ENCODE measurements around the gene MTFMT. TPM values are rescaled to one million over a fixed set of nuclear protein-coding genes. Genes with fewer than 3 reads are reported as not detected.
A peak's percentile ranks its signal among the peaks of the same experiment; 100 is the strongest.

The MTFMT gene
- total and polyA plus RNA-seq, 12 donors, result 5.2 to 42.8 (median 16.5) TPM

GRCh38 chr15:65029736-65030208, 333 bp upstream of the MTFMT start:
- peak overlapping the region in 2 of 4 donors; percentile 73 to 95 for H3K4me3 ChIP-seq
- 61 to 64% (median 61%) methylated on average over 12 of the region's 12 CpGs for WGBS, 4 donors
- no peak for DNase-seq
- intact Hi-C loops (cut with DNase I), result no loop called here
- peaks cover 7 to 12% of the 10 kb centered on the region in 2 donors for H3K4me1 ChIP-seq (replicated peaks in 1 of 2)
- TF ChIP-seq POLR2A (IDR thresholded peaks at IDR 0.05) (no peak), CTCF (IDR thresholded peaks at IDR 0.05) (no peak)
- no peaks in the 10 kb centered on the region for H3K27me3 ChIP-seq
- peaks cover 0 to 16% of the 10 kb centered on the region in 2 donors for H3K36me3 ChIP-seq (replicated peaks in 1 of 2)
- H3K9me3 ChIP-seq (replicated peaks in 1 of 3), result no peaks in the 10 kb centered on the region
- peak overlapping the region in 1 of 5 donors; percentile 64 for H3K27ac ChIP-seq

- peak overlapping the region in 3 of 4 donors; percentile 14 to 95 (median 73) for H3K4me3 ChIP-seq
- H3K27ac ChIP-seq, result no peak overlapping the region
- no peaks in the 10 kb centered on the region for H3K9me3 ChIP-seq (replicated peaks in 1 of 3)
- peaks cover 0 to 19% of the 10 kb centered on the region in 2 donors for H3K36me3 ChIP-seq (replicated peaks in 1 of 2)
- 60 to 66% (median 63%) methylated on average over 10 of the region's 10 CpGs for WGBS, 4 donors
- H3K4me1 ChIP-seq (replicated peaks in 1 of 2), result peaks cover 7 to 12% of the 10 kb centered on the region in 2 donors
- no peaks in the 10 kb centered on the region for H3K27me3 ChIP-seq
- DNase-seq, result no peak
- intact Hi-C loops (cut with DNase I), result no loop called here
- TF ChIP-seq CTCF (IDR thresholded peaks at IDR 0.05), result no peak
- TF ChIP-seq POLR2A (IDR thresholded peaks at IDR 0.05), result no peak
Measured at GRCh38 chr15:65028338-65028737, 1.1 kb downstream of the MTFMT start.

DNA sequence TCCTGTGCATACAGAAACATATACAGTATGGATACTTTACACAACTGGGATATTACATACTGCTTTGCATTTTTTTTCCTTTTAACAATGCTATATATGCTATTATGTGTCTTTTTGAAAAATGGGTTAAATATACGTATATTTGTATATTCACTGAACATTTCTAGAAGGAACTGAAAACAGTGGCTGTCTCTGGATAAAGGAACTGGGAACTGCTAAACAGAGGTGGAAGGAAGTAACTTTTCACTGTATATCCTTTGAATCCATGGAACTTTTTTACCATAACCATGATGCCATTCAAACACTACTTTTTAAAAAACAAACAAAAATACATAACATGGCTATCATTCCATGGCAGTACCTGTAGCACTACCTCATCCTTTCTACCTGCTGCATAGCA, 1.8 kb downstream of the MTFMT start:
- Histone ChIP-seq H3K27me3 (no peaks in the 10 kb centered on the region), H3K27ac (no peak overlapping the region), H3K36me3 (replicated peaks in 1 of 2) (peaks cover 0 to 19% of the 10 kb centered on the region in 2 donors), H3K4me3 (peak overlapping the region in 1 of 4 donors; percentile 73), H3K9me3 (replicated peaks in 1 of 3) (no peaks in the 10 kb centered on the region), H3K4me1 (replicated peaks in 1 of 2) (peaks cover 7 to 12% of the 10 kb centered on the region in 2 donors)
- TF ChIP-seq CTCF (IDR thresholded peaks at IDR 0.05), result no peak
- TF ChIP-seq POLR2A (IDR thresholded peaks at IDR 0.05), result no peak
- no peak for DNase-seq
- intact Hi-C loops (cut with DNase I), result no loop called here
- 72 to 82% (median 75%) methylated on average over 1 of the region's 1 CpG for WGBS, 4 donors

DNA sequence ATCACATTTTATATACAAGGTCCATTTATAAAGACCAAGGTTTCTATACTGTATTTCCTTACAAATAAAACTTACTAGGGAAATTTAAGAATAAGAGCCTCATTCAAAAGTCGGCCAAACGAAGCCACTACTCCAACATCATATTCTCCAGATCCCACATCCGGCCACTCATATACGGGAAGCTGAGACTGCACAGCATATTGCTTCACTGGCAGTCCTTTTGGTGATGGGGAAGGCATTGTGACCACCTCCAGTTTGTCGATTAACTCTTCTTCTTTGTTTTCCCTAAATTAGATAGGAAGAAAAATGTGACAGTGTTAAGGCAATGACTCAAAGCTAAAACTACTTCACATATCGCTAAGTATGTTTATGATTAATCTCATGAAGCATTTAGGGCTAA, 2.7 kb downstream of the MTFMT start:
- TF ChIP-seq CTCF (IDR thresholded peaks at IDR 0.05) (no peak), POLR2A (IDR thresholded peaks at IDR 0.05) (no peak)
- no peak overlapping the region for H3K27ac ChIP-seq
- H3K36me3 ChIP-seq (replicated peaks in 1 of 2), result peaks cover 0 to 20% of the 10 kb centered on the region in 2 donors
- intact Hi-C loops (cut with DNase I), result no loop called here
- no peaks in the 10 kb centered on the region for H3K9me3 ChIP-seq (replicated peaks in 1 of 3)
- H3K27me3 ChIP-seq, result no peaks in the 10 kb centered on the region
- DNase-seq, result no peak
- no peak overlapping the region for H3K4me3 ChIP-seq
- WGBS, 4 donors, result 84 to 94% (median 90%) methylated on average over 6 of the region's 6 CpGs
- H3K4me1 ChIP-seq (replicated peaks in 1 of 2), result peaks cover 7 to 12% of the 10 kb centered on the region in 2 donors

Measured in adrenal gland (tissue), 12 donors.